Pancreas (tissue), 10 donors: Measurements from ENCODE around the gene C15orf40. TPM values are rescaled to one million over a fixed set of nuclear protein-coding genes. Genes with fewer than 3 reads are reported as not detected.

Experiments
- ATAC-seq, 4 donors: fragments of 200-7000 bp; cut with Tn5 transposase; one replicate each; pipeline versions ENCODE4 v1.8.0 to v1.9.1; 2020; ENCODE audit warnings: mild to moderate bottlenecking in 4 of 4, moderate library complexity in 4 of 4
- DNase-seq, 6 donors: peaks; one replicate each; pipeline ENCODE4 v3.0.0-alpha.2; 2020
- FAIRE-seq: peaks from 2 replicates; lab custom pipeline; 2012; peaks lifted over from hg19 to GRCh38; lab: Jason Lieb, UNC
- H3K27ac ChIP-seq, 4 donors: fragments of 200-600 bp; sonication (generic); 1 replicate in 3 of 4; 2 replicates in 1 of 4; pipeline versions ENCODE4 v1.5.0 to v1.8.0; 2020
- H3K27me3 ChIP-seq, 4 donors: fragments of 200-600 bp; one replicate each; pipeline ENCODE4 v1.8.0; 2021
- H3K36me3 ChIP-seq, 3 donors: fragments of 200-600 bp; sonication (generic) in 1 of 3; one replicate each; pipeline versions ENCODE4 v1.5.0 to v1.8.0; 2020 to 2021
- H3K4me1 ChIP-seq, 3 donors: fragments of 200-600 bp; one replicate each; pipeline ENCODE4 v1.8.0; 2021
- H3K4me3 ChIP-seq, 4 donors: fragments of 200-600 bp; sonication (generic) in 2 of 4; one replicate each; pipeline versions ENCODE4 v1.5.0 to v1.8.0; 2020 to 2021
- H3K9me3 ChIP-seq, 4 donors: fragments of 200-600 bp; one replicate each; pipeline ENCODE4 v1.8.0; 2021
- WGBS, 2 donors: extraction: QIAGEN DNeasy Blood & Tissue Kit; methylation state at CpG; one replicate each; pipeline ENCODE4 v1.1.7; 2013; 5-methylcytosine and 5-hydroxymethylcytosine counted together
- intact Hi-C, 3 donors: fragments of 100-400 bp; cut with DNase I; formaldehyde crosslinking; loops; one replicate each; pipeline versions ENCODE4 v1.11.1 to v1.14.2; 2022
- polyA plus RNA-seq, 2 donors: library from polyadenylated mRNA; stranded (reverse); fragments of 200-250 nt; gene quantifications; one replicate each; pipeline ENCODE4 v1.2.3, GENCODE V29; 2013
- total RNA-seq, 6 donors: library from RNA; stranded (reverse); fragmentation: NEBNext Ultra II Directional in 4 of 6; extraction: Animal tissue kit (Norgen Biotek cat#: 25700) in 4 of 6; gene quantifications; one replicate each; pipeline versions ENCODE4 v1.2.1 to v1.2.4, GENCODE V29; 2021 to 2023
- TF ChIP-seq, protein P1 (sequence below), 4 donors: fragments of 200-600 bp; sonication (generic) in 3 of 4; IDR thresholded peaks; one replicate each; pipeline versions ENCODE4 v1.5.0 to v1.8.0; 2021; ENCODE audit warnings: antibody characterized with exemption in 4 of 4
- donor health status: healthy with polysubstance abuse.
- donor health status: DM: no; HTN: no; CAD: no; lungs with moderate emphysema.
- donor health status: DM: no; HTN: no; CAD: no.
- donor health status: control.
- donor health status: control.
- donor health status: Bipolar disorder and iron deficiency.
- donor health status: DM: yes; HTN: yes; CAD: no.
- donor health status: DM: no; HTN: no; CAD: no.
- donor health status: DM: no; HTN: no; CAD: no.
- donor health status: DM: yes; HTN: yes; CAD: no.

C15orf40 gene
- total and polyA plus RNA-seq, 8 donors = 6.4 to 19.0 (median 10.2) TPM

DNA sequence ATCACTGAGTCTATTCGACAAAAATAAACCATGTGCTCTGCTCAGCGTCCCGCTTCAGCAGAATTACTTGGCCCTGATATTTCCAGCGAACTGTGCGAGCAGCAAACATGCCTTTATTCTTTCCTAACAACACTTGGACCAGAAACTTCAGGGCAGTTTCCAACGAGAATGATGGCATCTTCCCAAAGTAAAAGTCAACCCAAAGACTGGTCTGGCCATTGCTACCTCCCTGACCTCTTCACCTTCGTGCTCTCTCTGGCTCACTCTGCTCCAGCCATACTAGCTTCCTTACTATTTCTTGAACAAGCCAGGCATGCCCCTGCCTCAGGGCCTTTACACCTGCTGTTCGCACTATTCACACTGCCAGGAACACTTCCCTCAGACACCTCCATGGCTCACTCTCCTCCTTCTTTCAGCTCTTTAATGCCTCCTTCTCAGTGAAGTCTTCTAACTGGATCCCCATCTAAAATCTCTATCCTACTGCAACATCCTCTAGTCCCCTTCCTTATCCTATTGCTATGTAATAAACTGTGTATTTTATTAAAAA, 65.2 kb downstream of the C15orf40 start:
- Histone ChIP-seq H3K36me3 (no peaks in the 10 kb centered on the region), H3K27me3 (no peaks in the 10 kb centered on the region), H3K9me3 (no peaks in the 10 kb centered on the region), H3K4me3 (no peak overlapping the region), H3K4me1 (peaks cover 30 to 61% (median 38%) of the 10 kb centered on the region in 3 donors), H3K27ac (no peak overlapping the region)
- TF ChIP-seq, protein P1, sequence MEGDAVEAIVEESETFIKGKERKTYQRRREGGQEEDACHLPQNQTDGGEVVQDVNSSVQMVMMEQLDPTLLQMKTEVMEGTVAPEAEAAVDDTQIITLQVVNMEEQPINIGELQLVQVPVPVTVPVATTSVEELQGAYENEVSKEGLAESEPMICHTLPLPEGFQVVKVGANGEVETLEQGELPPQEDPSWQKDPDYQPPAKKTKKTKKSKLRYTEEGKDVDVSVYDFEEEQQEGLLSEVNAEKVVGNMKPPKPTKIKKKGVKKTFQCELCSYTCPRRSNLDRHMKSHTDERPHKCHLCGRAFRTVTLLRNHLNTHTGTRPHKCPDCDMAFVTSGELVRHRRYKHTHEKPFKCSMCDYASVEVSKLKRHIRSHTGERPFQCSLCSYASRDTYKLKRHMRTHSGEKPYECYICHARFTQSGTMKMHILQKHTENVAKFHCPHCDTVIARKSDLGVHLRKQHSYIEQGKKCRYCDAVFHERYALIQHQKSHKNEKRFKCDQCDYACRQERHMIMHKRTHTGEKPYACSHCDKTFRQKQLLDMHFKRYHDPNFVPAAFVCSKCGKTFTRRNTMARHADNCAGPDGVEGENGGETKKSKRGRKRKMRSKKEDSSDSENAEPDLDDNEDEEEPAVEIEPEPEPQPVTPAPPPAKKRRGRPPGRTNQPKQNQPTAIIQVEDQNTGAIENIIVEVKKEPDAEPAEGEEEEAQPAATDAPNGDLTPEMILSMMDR (IDR thresholded peaks at IDR 0.05) = no peak
- 54 to 61% methylated on average over 8 of the region's 8 CpGs for WGBS, 2 donors
- no peak for DNase-seq
- FAIRE-seq = no peak
- ATAC-seq = no peak
- intact Hi-C loops = no loop called here

DNA sequence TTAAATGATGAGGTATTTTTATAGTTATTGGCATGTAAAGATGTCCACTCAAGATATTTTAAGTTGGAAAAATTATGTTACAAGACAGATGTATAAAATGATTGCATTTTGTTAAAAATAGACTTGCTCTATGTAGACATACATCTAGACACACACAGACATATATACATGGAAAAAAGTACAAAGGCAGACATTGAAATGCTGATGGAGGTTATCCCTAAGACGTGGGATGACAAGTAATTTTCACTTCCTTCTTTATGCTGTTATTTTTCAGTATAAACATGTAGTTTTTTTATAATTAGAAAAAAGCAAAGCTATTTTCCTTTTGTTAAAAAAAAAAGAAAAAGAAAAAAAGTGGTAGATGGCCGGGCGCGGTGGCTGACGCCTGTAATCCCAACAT, 66.1 kb downstream of the C15orf40 start:
- 85 to 88% methylated on average over 5 of the region's 5 CpGs for WGBS, 2 donors
- Histone ChIP-seq H3K9me3 (no peaks in the 10 kb centered on the region), H3K36me3 (no peaks in the 10 kb centered on the region), H3K4me3 (no peak overlapping the region), H3K27me3 (no peaks in the 10 kb centered on the region), H3K4me1 (peaks cover 39 to 70% (median 39%) of the 10 kb centered on the region in 3 donors), H3K27ac (peak overlapping the region in 1 of 4 donors; percentile 84)
- no peak for ATAC-seq
- DNase-seq = peak in 1 of 6 donors; percentile 20
- intact Hi-C loops = no loop called here
- no peak for FAIRE-seq
- TF ChIP-seq, protein P1 (IDR thresholded peaks at IDR 0.05) = no peak

DNA sequence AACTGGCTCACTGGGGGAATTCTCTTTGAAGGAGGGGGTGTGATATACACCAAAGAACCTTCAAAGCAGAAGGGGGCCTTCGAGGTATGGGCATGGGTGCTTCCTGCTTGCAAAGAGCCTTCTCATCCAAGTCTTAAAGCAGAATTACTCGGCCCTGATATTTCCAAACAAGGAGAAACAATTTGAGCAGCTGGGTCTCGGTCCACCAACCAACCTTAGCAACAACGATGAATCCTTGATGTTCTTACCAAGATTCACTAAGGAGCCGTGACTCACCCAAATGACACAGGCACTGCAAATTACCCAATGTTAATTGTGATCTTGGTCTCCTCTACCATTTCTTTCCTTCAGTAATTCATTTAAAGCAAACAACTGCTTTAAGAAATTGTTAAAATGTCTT, 66.6 kb downstream of the C15orf40 start:
- TF ChIP-seq, protein P1 (IDR thresholded peaks at IDR 0.05) = no peak
- H3K9me3 ChIP-seq = no peaks in the 10 kb centered on the region
- no peaks in the 10 kb centered on the region for H3K36me3 ChIP-seq
- 42 to 49% methylated on average over 5 of the region's 5 CpGs for WGBS, 2 donors
- H3K27ac ChIP-seq = peak overlapping the region in 2 of 4 donors; percentile 75 to 84
- no peaks in the 10 kb centered on the region for H3K27me3 ChIP-seq
- H3K4me3 ChIP-seq = no peak overlapping the region
- FAIRE-seq = no peak
- ATAC-seq = no peak
- peaks cover 39 to 70% (median 40%) of the 10 kb centered on the region in 3 donors for H3K4me1 ChIP-seq
- intact Hi-C loops = no loop called here
- DNase-seq = peak in 1 of 6 donors; percentile 9

DNA sequence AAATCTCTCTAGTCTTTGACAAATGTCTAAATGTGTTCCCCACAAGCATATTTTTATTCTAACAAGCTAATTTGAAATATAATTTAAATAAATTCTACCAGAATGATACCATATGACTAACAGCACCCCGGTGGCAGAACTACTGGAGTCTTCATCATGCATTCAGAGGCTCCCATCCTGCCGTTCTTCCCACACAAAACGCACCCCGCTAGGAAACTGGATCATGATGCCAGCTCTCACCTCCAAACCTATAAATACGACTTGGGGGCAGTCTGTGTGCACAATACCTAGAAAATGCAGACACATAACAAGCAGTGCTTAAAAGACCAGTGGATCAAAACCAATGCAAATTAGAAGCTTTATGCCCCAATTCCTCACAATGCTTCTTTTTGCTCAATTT, 67.4 kb downstream of the C15orf40 start:
- FAIRE-seq (no peak), ATAC-seq (no peak), DNase-seq (no peak)
- TF ChIP-seq, protein P1 (IDR thresholded peaks at IDR 0.05) = no peak
- Histone ChIP-seq H3K4me1 (peaks cover 39 to 63% (median 41%) of the 10 kb centered on the region in 3 donors), H3K27ac (peak overlapping the region in 3 of 4 donors; percentile 32 to 84 (median 75)), H3K4me3 (no peak overlapping the region), H3K36me3 (no peaks in the 10 kb centered on the region), H3K27me3 (no peaks in the 10 kb centered on the region), H3K9me3 (no peaks in the 10 kb centered on the region)
- intact Hi-C loops = no loop called here
- WGBS, 2 donors = 53 to 62% methylated on average over 5 of the region's 5 CpGs

DNA sequence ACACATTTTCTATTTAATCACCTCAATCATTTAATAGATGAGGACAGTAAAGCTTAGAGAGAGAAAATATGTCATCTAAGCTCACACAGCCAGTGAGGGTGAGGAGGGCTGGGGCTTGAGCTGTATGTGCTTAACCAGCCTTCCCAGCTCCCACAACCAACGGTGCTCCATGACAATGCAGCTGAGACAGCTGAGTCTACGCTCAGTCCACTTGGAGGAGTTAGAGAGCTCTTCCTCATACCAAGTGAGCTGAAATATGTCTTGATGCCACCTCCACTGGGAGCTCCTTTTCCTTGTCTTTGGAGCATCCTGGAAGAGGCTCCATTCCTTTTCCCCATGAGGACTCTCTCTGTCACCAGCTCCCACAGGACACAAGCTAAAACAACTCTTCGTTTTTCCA, 68.3 kb downstream of the C15orf40 start:
- Histone ChIP-seq H3K9me3 (no peaks in the 10 kb centered on the region), H3K36me3 (no peaks in the 10 kb centered on the region), H3K4me3 (no peak overlapping the region), H3K27ac (peak overlapping the region in 3 of 4 donors; percentile 32 to 84 (median 75)), H3K27me3 (no peaks in the 10 kb centered on the region), H3K4me1 (peaks cover 39 to 62% (median 48%) of the 10 kb centered on the region in 3 donors)
- ATAC-seq (peak; percentile 39 to 67 (median 50)), DNase-seq (peak in 1 of 6 donors; percentile 39), FAIRE-seq (no peak)
- TF ChIP-seq, protein P1 (IDR thresholded peaks at IDR 0.05) = no peak
- intact Hi-C loops = no loop called here
- 46 to 55% methylated on average over 3 of the region's 3 CpGs for WGBS, 2 donors
